Keratinocyte (primary cell): Measurements from ENCODE around the gene CLBA1.

Experiments used
- EZH2 ChIP-seq: IDR thresholded peaks from one replicate; pipeline ENCODE4 v1.6.1; 2012; ENCODE audit warnings: inconsistent platforms, mild to moderate bottlenecking, low read length, moderate library complexity
- TF ChIP-seq, protein P1 (sequence below), 3 experiments: IDR thresholded peaks in 1 of 3; conservative IDR thresholded peaks in 1 of 3; optimal IDR thresholded peaks in 1 of 3; 2 replicates in 2 of 3; 3 replicates in 1 of 3; pipeline versions ENCODE3 to v1.5.1; 2011; ENCODE audit warnings: low read length in 3 of 3, mild to moderate bottlenecking in 3 of 3, moderate library complexity in 2 of 3, control low read depth in 1 of 3, inconsistent platforms in 1 of 3; ENCODE audit not compliant: insufficient read depth in 2 of 3; ENCODE audit errors: extremely low read depth in 1 of 3

- TF ChIP-seq, protein P1, sequence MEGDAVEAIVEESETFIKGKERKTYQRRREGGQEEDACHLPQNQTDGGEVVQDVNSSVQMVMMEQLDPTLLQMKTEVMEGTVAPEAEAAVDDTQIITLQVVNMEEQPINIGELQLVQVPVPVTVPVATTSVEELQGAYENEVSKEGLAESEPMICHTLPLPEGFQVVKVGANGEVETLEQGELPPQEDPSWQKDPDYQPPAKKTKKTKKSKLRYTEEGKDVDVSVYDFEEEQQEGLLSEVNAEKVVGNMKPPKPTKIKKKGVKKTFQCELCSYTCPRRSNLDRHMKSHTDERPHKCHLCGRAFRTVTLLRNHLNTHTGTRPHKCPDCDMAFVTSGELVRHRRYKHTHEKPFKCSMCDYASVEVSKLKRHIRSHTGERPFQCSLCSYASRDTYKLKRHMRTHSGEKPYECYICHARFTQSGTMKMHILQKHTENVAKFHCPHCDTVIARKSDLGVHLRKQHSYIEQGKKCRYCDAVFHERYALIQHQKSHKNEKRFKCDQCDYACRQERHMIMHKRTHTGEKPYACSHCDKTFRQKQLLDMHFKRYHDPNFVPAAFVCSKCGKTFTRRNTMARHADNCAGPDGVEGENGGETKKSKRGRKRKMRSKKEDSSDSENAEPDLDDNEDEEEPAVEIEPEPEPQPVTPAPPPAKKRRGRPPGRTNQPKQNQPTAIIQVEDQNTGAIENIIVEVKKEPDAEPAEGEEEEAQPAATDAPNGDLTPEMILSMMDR (optimal IDR thresholded peaks at IDR 0.05 in 1 of 3, IDR thresholded peaks at IDR 0.05 in 1 of 3, conservative IDR thresholded peaks at IDR 0.05 in 1 of 3; ENCODE audit: extremely low read depth in 1 of 3, insufficient read depth in 2 of 3, low read length in 3 of 3), result no peak
- no peak for TF ChIP-seq EZH2
These were observed 40.6 kb downstream of the CLBA1 start for GRCh38 chr14:105026033-105026785.
